ENCODE measurements around the gene NIPBL. TPM values are rescaled to one million over a fixed set of nuclear protein-coding genes. Genes with fewer than 3 reads are reported as not detected.

The NIPBL gene
- total RNA-seq, 1 experiment from 2014 or later, result 61.3 TPM

- H3K9me3 ChIP-seq (ENCODE audit: control insufficient read depth, low read depth, low read length), result no peaks in the 10 kb centered on the region
- WGBS (ENCODE audit: extremely low coverage, insufficient read length, low lambda C conversion rate), result no CpG with 5 or more reads among the region's 1 CpG
- H4K20me1 ChIP-seq (ENCODE audit: control insufficient read depth, insufficient read depth, insufficient read length), result no peaks in the 10 kb centered on the region
Observed at GRCh38 chr5:36897616-36898015, 21.0 kb downstream of the NIPBL start.

More at GRCh38 chr5:36897616-36898015, 21.0 kb downstream of the NIPBL start:
- no peaks in the 10 kb centered on the region for H3K4me1 ChIP-seq (ENCODE audit: insufficient read depth, low read length)
- H3K9me3 Mint-ChIP-seq, result peaks cover 14 to 16% of the 10 kb centered on the region in 2 experiments
- no peak overlapping the region for H2BK5ac ChIP-seq (ENCODE audit: insufficient read length, low read length)
- H4K8ac ChIP-seq (replicated peaks; ENCODE audit: insufficient read length, low read depth, low read length), result no peak overlapping the region
- peaks cover 0 to 20% (median 10%) of the 10 kb centered on the region in 3 experiments; a peak in 6 of 7 replicates for H3K36me3 Mint-ChIP-seq (ENCODE audit: insufficient read depth in 1 of 3, low read depth in 3 of 3)
- H3K79me1 ChIP-seq (ENCODE audit: insufficient read depth, low read depth, low read length, poor library complexity, severe bottlenecking), result no peaks in the 10 kb centered on the region
- H3T11ph ChIP-seq (ENCODE audit: low read length), result no peak overlapping the region
- no peaks in the 10 kb centered on the region for H3K23me2 ChIP-seq (ENCODE audit: insufficient read length, low read depth, low read length, poor library complexity, severe bottlenecking)
- H3K79me2 ChIP-seq (ENCODE audit: insufficient read depth, low read length), result peaks cover 30% of the 10 kb centered on the region; the same call in 1 of the 2 replicates
- H3K14ac ChIP-seq (ENCODE audit: insufficient read depth, low read length), result no peak overlapping the region
- TF ChIP-seq CTCF (conservative IDR thresholded peaks at IDR 0.05), result no peak
- H3K4ac ChIP-seq (ENCODE audit: low read depth, low read length), result no peak overlapping the region
- no peak overlapping the region for H3K4me2 ChIP-seq (ENCODE audit: insufficient read depth, insufficient read length, low read length)
- H3K9ac ChIP-seq (ENCODE audit: extremely low read depth, insufficient read length, low read length), result no peak overlapping the region
- no peak overlapping the region for H4K5ac ChIP-seq (ENCODE audit: insufficient read length, low read depth, low read length)
- H3K4me1 Mint-ChIP-seq, result peaks cover 11 to 29% of the 10 kb centered on the region in 2 experiments; a peak in 2 of 4 replicates
- H3K4me3 Mint-ChIP-seq, result no peak overlapping the region
- H3K27me3 ChIP-seq (ENCODE audit: insufficient read depth, low read length), result no peaks in the 10 kb centered on the region
- H3K56ac ChIP-seq (ENCODE audit: insufficient read length, low read depth, low read length), result no peak overlapping the region
- no peak overlapping the region for H2BK120ac ChIP-seq (ENCODE audit: low read depth, low read length, poor library complexity, severe bottlenecking)
- H2AK5ac ChIP-seq (ENCODE audit: insufficient read length, low read length), result no peak overlapping the region
- no peak overlapping the region for H3K27ac ChIP-seq (ENCODE audit: insufficient read length, low read depth, low read length)
- DNase-seq, result no peak
- H3K18ac ChIP-seq (ENCODE audit: insufficient read length, low read depth, low read length), result no peak overlapping the region
- H3K27ac Mint-ChIP-seq, result peak overlapping the region in 1 of 3 experiments; percentile 0; a peak in 1 of 7 replicates
- H2BK15ac ChIP-seq (ENCODE audit: low read depth, low read length), result no peak overlapping the region
- no peaks in the 10 kb centered on the region for H3K27me3 Mint-ChIP-seq (ENCODE audit: low read depth)
- no peak overlapping the region for H3K23ac ChIP-seq (ENCODE audit: insufficient read length, low read depth, low read length)
- no peak overlapping the region for H4K91ac ChIP-seq (ENCODE audit: insufficient read length, low read depth, low read length)
- H2BK20ac ChIP-seq (ENCODE audit: low read depth, low read length, poor library complexity, severe bottlenecking), result no peak overlapping the region
- no peak overlapping the region for H2BK12ac ChIP-seq (ENCODE audit: insufficient read length, low read depth, low read length)
- H2AFZ ChIP-seq (ENCODE audit: low read length), result no peak overlapping the region

Measured in H9 (cell line).